Mucosa of descending colon (tissue), 3 donors: Measurements from ENCODE around the gene IFRD1. TPM values are rescaled to one million over a fixed set of nuclear protein-coding genes. Genes with fewer than 3 reads are reported as not detected.
A peak's percentile ranks its signal among the peaks of the same experiment; 100 is the strongest.

Experiments
- ATAC-seq: fragments of 200-7000 bp; cut with Tn5 transposase; one replicate; pipeline ENCODE4 v1.9.1; 2020; ENCODE audit warnings: mild to moderate bottlenecking, moderate library complexity
- DNase-seq, 3 donors: peaks; one replicate each; pipeline ENCODE4 v3.0.0-alpha.2; 2020
- H3K36me3 ChIP-seq: fragments of 200-600 bp; one replicate; pipeline ENCODE4 v1.8.0; 2021; ENCODE audit warnings: low read depth, mild to moderate bottlenecking
- H3K4me1 ChIP-seq: fragments of 200-600 bp; one replicate; pipeline ENCODE4 v1.8.0; 2021; ENCODE audit warnings: low read depth, mild to moderate bottlenecking
- H3K4me3 ChIP-seq: fragments of 200-600 bp; one replicate; pipeline ENCODE4 v1.8.0; 2021; ENCODE audit warnings: mild to moderate bottlenecking
- H3K9me3 ChIP-seq: fragments of 200-600 bp; one replicate; pipeline ENCODE4 v1.8.0; 2021; ENCODE audit warnings: mild to moderate bottlenecking
- intact Hi-C, 2 donors: fragments of 100-400 bp; cut with DNase I in 1 of 2; cut with micrococcal nuclease in 1 of 2; formaldehyde crosslinking; loops; one replicate each; pipeline versions ENCODE4 v1.11.0 to v1.11.1; 2022; cut with DNase I, micrococcal nuclease
- total RNA-seq, 3 donors: library from RNA; stranded (reverse); fragmentation: NEBNext Ultra II Directional in 2 of 3; extraction: Animal tissue kit (Norgen Biotek cat#: 25700) in 2 of 3; gene quantifications; one replicate each; pipeline versions ENCODE4 v1.2.1 to v1.2.4, GENCODE V29; 2021 to 2023
- TF ChIP-seq, protein P1 (sequence below): fragments of 200-600 bp; IDR thresholded peaks from one replicate; pipeline ENCODE4 v1.8.0; 2022; ENCODE audit warnings: antibody characterized with exemption, mild to moderate bottlenecking
- donor health status: DM: no; HTN: no; CAD: no; lungs with moderate emphysema.
- donor health status: DM: no; HTN: no; CAD: no.
- donor health status: DM: no; HTN: yes; CAD: no.

The IFRD1 gene
- total RNA-seq, 3 donors from 2014 or later: 31.2 to 68.0 (median 47.1) TPM

DNA sequence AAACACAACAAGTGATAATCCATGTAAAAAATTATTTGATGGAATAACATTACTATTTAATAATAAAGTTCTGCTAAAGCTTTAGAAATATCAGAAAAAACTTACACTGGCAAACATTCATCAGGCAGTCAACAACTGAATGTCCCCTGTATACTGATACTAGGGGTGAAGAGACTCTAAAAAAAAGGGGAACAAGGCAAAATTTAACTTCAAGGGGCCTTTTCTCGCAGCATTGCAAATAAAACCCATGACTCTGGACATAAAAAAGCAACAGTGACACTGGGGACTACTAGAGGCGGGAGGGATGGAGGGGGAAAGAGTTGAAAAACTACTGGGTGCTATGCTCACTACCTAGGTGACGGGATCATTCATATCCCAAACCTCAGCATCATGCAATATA is 5.8 kb upstream of the IFRD1 start:
- H3K4me3 ChIP-seq: no peak overlapping the region
- no peaks in the 10 kb centered on the region for H3K9me3 ChIP-seq
- intact Hi-C loops: no loop called here
- DNase-seq (no peak), ATAC-seq (no peak)
- TF ChIP-seq, protein P1, sequence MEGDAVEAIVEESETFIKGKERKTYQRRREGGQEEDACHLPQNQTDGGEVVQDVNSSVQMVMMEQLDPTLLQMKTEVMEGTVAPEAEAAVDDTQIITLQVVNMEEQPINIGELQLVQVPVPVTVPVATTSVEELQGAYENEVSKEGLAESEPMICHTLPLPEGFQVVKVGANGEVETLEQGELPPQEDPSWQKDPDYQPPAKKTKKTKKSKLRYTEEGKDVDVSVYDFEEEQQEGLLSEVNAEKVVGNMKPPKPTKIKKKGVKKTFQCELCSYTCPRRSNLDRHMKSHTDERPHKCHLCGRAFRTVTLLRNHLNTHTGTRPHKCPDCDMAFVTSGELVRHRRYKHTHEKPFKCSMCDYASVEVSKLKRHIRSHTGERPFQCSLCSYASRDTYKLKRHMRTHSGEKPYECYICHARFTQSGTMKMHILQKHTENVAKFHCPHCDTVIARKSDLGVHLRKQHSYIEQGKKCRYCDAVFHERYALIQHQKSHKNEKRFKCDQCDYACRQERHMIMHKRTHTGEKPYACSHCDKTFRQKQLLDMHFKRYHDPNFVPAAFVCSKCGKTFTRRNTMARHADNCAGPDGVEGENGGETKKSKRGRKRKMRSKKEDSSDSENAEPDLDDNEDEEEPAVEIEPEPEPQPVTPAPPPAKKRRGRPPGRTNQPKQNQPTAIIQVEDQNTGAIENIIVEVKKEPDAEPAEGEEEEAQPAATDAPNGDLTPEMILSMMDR: no peak
- H3K36me3 ChIP-seq: no peaks in the 10 kb centered on the region
- no peaks in the 10 kb centered on the region for H3K4me1 ChIP-seq

DNA sequence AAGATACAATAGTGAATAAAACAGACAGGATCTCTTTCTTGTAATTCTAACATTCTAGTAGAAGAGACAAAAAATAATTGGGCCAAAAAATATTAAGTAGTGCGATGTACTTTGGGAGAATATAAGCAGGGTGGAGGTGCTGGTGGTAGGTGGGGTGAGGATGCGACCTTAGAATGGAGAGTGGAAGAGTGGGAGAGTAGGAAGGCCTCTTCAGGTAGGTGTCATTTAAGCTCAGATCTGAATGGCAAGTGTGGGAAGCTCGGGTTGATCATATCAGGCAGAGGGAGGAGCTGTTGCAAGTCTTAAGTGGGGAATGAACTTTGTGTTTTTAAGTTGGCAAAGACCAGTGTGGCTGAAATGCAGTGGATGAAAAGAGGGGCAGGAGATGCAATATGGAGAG is 3.8 kb upstream of the IFRD1 start:
- no peak for DNase-seq

DNA sequence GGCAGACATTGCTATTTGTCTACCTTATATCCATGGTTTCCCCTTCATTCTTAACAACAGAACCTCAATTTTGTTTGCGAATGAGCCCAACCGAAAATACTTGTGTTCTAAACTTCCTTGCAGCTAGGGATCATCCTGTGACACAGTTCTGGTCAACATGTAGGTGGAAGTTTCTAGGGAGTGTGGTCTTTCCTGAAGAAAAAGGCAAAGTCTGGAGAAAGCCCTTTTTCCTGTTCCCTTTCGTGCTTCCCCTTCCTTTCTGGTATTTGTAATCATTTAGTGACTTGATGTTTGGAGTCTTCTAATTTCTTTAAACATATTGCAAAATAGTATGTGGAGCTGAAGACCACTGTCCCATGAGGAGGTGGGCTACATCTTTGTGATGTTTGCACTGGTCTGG is 2.9 kb upstream of the IFRD1 start:
- ATAC-seq: no peak
- TF ChIP-seq, protein P1: no peak
- no peak for DNase-seq
- intact Hi-C loops: no loop called here
- Histone ChIP-seq H3K9me3 (no peaks in the 10 kb centered on the region), H3K36me3 (peaks cover 7% of the 10 kb centered on the region), H3K4me3 (no peak overlapping the region), H3K4me1 (peaks cover 10% of the 10 kb centered on the region)

More for the DNA sequence above, 3.8 kb upstream of the IFRD1 start:
- intact Hi-C loops: no loop called here
- peaks cover 3% of the 10 kb centered on the region for H3K4me1 ChIP-seq
- H3K36me3 ChIP-seq: peaks cover 7% of the 10 kb centered on the region
- TF ChIP-seq, protein P1: no peak
- H3K4me3 ChIP-seq: no peak overlapping the region
- ATAC-seq: no peak
- no peaks in the 10 kb centered on the region for H3K9me3 ChIP-seq

DNA sequence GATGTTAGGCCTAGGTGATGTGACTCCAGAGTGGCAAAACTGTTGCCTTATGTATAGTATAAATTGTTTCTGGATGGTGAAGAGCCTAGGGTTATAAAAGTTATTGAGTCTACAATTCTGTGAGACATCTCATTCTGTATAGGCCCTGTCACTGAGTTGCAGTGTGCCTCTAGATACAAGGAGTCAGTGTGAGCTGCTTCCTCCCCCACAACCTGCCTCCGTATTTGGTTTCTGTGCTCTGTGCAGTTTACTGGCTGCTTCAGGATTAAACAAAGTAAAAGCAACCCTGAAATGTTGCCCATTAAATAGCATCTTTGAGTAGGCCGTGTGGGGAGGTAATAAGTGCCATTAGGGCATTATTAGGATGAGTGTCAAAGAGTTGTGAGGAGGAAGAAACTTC is 1.9 kb upstream of the IFRD1 start:
- TF ChIP-seq, protein P1: no peak
- intact Hi-C loops: no loop called here
- Histone ChIP-seq H3K4me3 (no peak overlapping the region), H3K36me3 (peaks cover 7% of the 10 kb centered on the region), H3K4me1 (peaks cover 20% of the 10 kb centered on the region), H3K9me3 (no peaks in the 10 kb centered on the region)
- no peak for ATAC-seq
- DNase-seq: peak in 1 of 3 donors; percentile 17

DNA sequence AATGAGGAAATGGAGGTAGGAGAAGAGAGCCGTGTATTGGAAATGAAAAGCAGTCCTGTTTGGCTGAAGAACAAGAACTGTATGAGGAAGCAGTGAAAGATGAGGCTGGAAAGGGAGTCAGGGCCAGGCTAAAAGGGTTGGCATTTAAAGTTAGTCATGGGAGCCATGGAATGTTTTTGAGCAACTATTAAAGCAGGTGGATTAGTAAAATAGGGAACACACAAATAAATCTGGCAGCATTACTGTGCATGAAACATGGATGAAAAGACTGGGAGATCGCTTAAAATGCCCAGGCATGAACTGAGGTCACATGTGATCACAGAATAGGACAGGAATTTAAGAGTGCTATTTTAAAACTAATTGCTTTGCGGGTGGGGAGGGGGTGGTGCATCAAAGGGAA is 1.4 kb upstream of the IFRD1 start:
- DNase-seq (no peak), ATAC-seq (no peak)
- intact Hi-C loops: no loop called here
- Histone ChIP-seq H3K9me3 (no peaks in the 10 kb centered on the region), H3K36me3 (peaks cover 7% of the 10 kb centered on the region), H3K4me1 (peaks cover 24% of the 10 kb centered on the region), H3K4me3 (no peak overlapping the region)
- TF ChIP-seq, protein P1: no peak

DNA sequence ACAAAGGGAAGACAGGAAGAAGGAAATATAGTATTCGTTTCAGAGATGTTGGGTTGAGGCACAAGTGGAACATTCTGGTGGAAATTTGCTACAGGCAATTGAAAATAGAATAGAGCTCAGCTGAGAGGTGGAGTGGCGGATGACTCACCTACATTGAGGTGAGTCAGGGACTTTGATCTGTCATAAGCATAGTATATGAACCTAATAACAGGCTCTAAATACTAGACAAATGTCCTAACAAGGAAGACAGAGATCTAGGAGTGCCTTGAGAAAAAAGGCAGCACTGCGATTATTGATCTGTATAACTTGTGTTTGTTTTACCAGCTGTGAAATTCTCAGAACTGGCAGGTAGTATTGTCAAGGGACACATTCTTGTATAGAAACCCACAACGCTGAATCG is 907 bp upstream of the IFRD1 start:
- H3K4me1 ChIP-seq: peaks cover 24% of the 10 kb centered on the region
- H3K4me3 ChIP-seq: no peak overlapping the region
- DNase-seq (peak in 1 of 3 donors; percentile 67), ATAC-seq (peak; percentile 59)
- intact Hi-C loops: no loop called here
- H3K9me3 ChIP-seq: no peaks in the 10 kb centered on the region
- TF ChIP-seq, protein P1: no peak
- peaks cover 7% of the 10 kb centered on the region for H3K36me3 ChIP-seq
